ENCODE data around the gene ABITRAM.

DNA sequence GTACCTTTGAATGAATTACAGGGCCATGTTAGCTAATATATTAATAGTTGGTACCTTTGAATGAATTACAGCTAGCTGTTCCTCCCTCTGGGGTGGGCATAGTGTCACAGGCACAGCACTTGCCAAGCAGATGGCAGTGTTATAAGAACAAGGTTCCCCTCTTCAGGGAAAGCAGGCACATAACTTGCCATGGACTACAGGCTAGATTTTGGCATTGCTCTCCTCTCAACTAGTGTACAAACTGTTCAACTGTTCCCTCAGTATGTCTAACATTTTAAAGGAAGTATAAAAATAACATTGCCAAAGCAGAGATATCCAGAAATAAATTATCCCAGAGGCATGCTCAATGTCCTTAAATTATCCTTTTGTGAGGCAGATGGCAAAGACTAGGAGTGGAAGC lies 33.7 kb downstream of the ABITRAM start:
- TF ChIP-seq, protein P1, sequence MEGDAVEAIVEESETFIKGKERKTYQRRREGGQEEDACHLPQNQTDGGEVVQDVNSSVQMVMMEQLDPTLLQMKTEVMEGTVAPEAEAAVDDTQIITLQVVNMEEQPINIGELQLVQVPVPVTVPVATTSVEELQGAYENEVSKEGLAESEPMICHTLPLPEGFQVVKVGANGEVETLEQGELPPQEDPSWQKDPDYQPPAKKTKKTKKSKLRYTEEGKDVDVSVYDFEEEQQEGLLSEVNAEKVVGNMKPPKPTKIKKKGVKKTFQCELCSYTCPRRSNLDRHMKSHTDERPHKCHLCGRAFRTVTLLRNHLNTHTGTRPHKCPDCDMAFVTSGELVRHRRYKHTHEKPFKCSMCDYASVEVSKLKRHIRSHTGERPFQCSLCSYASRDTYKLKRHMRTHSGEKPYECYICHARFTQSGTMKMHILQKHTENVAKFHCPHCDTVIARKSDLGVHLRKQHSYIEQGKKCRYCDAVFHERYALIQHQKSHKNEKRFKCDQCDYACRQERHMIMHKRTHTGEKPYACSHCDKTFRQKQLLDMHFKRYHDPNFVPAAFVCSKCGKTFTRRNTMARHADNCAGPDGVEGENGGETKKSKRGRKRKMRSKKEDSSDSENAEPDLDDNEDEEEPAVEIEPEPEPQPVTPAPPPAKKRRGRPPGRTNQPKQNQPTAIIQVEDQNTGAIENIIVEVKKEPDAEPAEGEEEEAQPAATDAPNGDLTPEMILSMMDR (conservative IDR thresholded peaks at IDR 0.05; ENCODE audit: low read length), result no peak
- no peak for TF ChIP-seq EZH2phosphoT487 (IDR thresholded peaks at IDR 0.05; ENCODE audit: borderline replicate concordance)

Measured in Loucy (cell line).